T-cell (primary cell): ENCODE data around the gene TBCA. TPM values are rescaled to one million over a fixed set of nuclear protein-coding genes. Genes with fewer than 3 reads are reported as not detected.
"Not testable (repeated sequence)": the region's sequence is repeated elsewhere in the genome, so short reads cannot be mapped to it uniquely, and the experiment has no call there.

Source experiments
- ATAC-seq, 4 experiments: fragments of 200-7000 bp in 3 of 4; fragments of 150-1000 bp in 1 of 4; cut with Tn5 transposase; replicated peaks in 1 of 4; 1 replicate in 3 of 4; 2 replicates in 1 of 4; pipeline ENCODE4 v1.10.0; 2021; ENCODE audit warnings: moderate library complexity in 3 of 4, mild to moderate bottlenecking in 2 of 4, moderate number of reproducible peaks in 1 of 4
- CTCF ChIA-PET, 2 donors: fragments of 300-600 bp; sonication (Branson Sonifier 250); formaldehyde crosslinking; loops; one replicate each; lab custom pipeline; 2022; ENCODE audit warnings: antibody characterized with exemption in 2 of 2; lab: Charles Lee
- POLR2A ChIA-PET, 2 donors: fragments of 300-600 bp; sonication (Branson Sonifier 250); formaldehyde crosslinking; loops; one replicate each; lab custom pipeline; 2022; ENCODE audit warnings: antibody characterized with exemption in 2 of 2; lab: Charles Lee
- DNase-seq, 35 experiments: peaks; one replicate each; pipeline versions ENCODE4 v3.0.0 to v3.0.0-alpha.2; 2013 to 2023
- H3K27ac ChIP-seq: one replicate; pipeline ENCODE4 v1.5.1; 2013; ENCODE audit warnings: low read length
- H3K27me3 ChIP-seq, 2 experiments: replicated peaks in 1 of 2; 1 replicate in 1 of 2; 2 replicates in 1 of 2; pipeline versions ENCODE4 v1.6.1 to v1.7.0; 2013; ENCODE audit warnings: low read length in 1 of 2, mixed read lengths in 1 of 2; ENCODE audit not compliant: control insufficient read depth in 2 of 2, insufficient read depth in 2 of 2; ENCODE audit errors: extremely low read depth in 1 of 2
- H3K36me3 ChIP-seq, 2 donors: 1 replicate in 1 of 2; 2 replicates in 1 of 2; pipeline versions ENCODE4 v1.6.1 to v1.7.0; 2013; ENCODE audit warnings: low read length in 1 of 2; ENCODE audit not compliant: control insufficient read depth in 2 of 2, insufficient read depth in 1 of 2; ENCODE audit errors: extremely low read depth in 1 of 2
- H3K4me1 ChIP-seq, 2 experiments: 1 replicate in 1 of 2; 2 replicates in 1 of 2; pipeline versions ENCODE4 v1.6.1 to v1.7.0; 2013; ENCODE audit warnings: low read length in 2 of 2, mixed read lengths in 1 of 2; ENCODE audit not compliant: insufficient read depth in 2 of 2, control insufficient read depth in 1 of 2; ENCODE audit errors: extremely low read depth in 1 of 2
- H3K4me3 ChIP-seq, 2 donors: 1 replicate in 1 of 2; 2 replicates in 1 of 2; pipeline versions ENCODE4 v1.5.1 to v1.7.0; 2013; ENCODE audit warnings: mild to moderate bottlenecking in 2 of 2, low read length in 1 of 2, moderate library complexity in 1 of 2; ENCODE audit not compliant: control insufficient read depth in 1 of 2; ENCODE audit errors: extremely low read depth in 1 of 2
- H3K9me3 ChIP-seq: 2 replicates; pipeline ENCODE4 v1.7.0; 2013
- H3K27ac Mint-ChIP-seq, 2 donors: one replicate each; pipeline ENCODE4 v1.8.0; 2020 to 2021; ENCODE audit warnings: mild to moderate bottlenecking in 2 of 2, mixed read lengths in 2 of 2
- H3K27me3 Mint-ChIP-seq, 2 donors: one replicate each; pipeline ENCODE4 v1.8.0; 2021 to 2022; ENCODE audit warnings: mixed read lengths in 2 of 2
- H3K36me3 Mint-ChIP-seq: one replicate; pipeline ENCODE4 v1.8.0; 2021; ENCODE audit warnings: mixed read lengths
- H3K4me1 Mint-ChIP-seq, 3 donors: one replicate each; pipeline ENCODE4 v1.8.0; 2020 to 2022; ENCODE audit warnings: mixed read lengths in 3 of 3, mild to moderate bottlenecking in 1 of 3
- H3K4me3 Mint-ChIP-seq, 3 donors: one replicate each; pipeline ENCODE4 v1.8.0; 2020 to 2022; ENCODE audit warnings: mild to moderate bottlenecking in 3 of 3, mixed read lengths in 3 of 3, moderate library complexity in 3 of 3
- H3K9me3 Mint-ChIP-seq, 3 donors: one replicate each; pipeline ENCODE4 v1.8.0; 2020 to 2022; ENCODE audit warnings: mixed read lengths in 3 of 3
- WGBS: methylation state at CpG from one replicate; pipeline ENCODE4 v1.1.5; 2013; ENCODE audit warnings: missing lambda C conversion rate; ENCODE audit not compliant: insufficient coverage; 5-methylcytosine and 5-hydroxymethylcytosine counted together
- total RNA-seq, 35 experiments: library from RNA in 6 of 35; stranded (reverse) in 6 of 35; fragments of 120-200 nt in 1 of 35; gene quantifications; one replicate each; pipeline versions ENCODE4 v1.2.1 to v1.2.4 and lab custom pipeline; 2013 to 2026

The TBCA gene
- total RNA-seq, 5 donors from 2014 or later (not counting 1 experiment from before 2014, with no cell fraction given) = 81.5 to 114 (median 93.4) TPM

DNA sequence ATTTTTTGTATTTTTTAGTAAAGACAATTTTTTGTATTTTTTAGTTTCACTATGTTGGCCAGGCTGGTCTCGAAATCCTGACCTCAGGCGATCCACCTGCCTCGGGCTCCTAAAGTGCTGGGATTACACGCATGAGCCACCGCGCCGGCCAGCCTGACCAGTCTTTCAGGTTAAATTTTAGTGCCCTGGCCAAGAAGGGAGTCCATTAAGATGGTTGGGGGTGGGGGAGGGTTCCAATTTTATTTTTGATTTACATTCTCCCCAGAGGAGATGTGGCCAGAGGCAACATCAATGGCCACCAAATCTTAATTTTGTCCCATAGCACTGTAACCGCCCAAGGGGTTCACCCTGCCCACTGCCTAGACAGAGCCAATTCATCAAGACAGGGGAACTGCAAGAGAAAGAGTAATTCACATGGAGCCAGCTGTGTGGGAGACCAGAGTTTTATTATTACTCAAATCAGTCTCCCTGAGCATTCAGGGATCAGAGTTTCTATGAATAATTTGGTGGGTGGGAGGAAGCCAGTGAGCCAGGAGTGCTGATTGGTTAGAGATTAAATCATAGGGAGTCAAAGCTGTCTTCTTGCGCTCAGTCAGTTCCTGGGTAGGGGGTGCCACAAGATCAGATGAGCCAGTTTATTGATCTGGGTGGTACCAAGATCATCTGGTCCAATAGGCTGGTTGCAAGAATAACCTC lies 24.7 kb downstream of the TBCA start:
- Histone ChIP-seq H3K4me1 (peaks cover 0 to 3% of the 10 kb centered on the region in 2 experiments), H3K9me3 (no peaks in the 10 kb centered on the region), H3K27ac (no peak overlapping the region), H3K36me3 (no peaks in the 10 kb centered on the region), H3K4me3 (no peak overlapping the region), H3K27me3 (no peaks in the 10 kb centered on the region)
- Mint-ChIP-seq H3K4me3 (no peak overlapping the region), H3K4me1 (peaks cover 45 to 49% (median 49%) of the 10 kb centered on the region in 3 donors), H3K27me3 (no peaks in the 10 kb centered on the region), H3K9me3 (no peaks in the 10 kb centered on the region), H3K27ac (no peak overlapping the region), H3K36me3 (peaks cover 6% of the 10 kb centered on the region)
- DNase-seq = no peak
- ChIA-PET POLR2A (no interaction called here), CTCF (no interaction called here)
- WGBS = 90% methylated on average over 3 of the region's 9 CpGs
- ATAC-seq = no peak

DNA sequence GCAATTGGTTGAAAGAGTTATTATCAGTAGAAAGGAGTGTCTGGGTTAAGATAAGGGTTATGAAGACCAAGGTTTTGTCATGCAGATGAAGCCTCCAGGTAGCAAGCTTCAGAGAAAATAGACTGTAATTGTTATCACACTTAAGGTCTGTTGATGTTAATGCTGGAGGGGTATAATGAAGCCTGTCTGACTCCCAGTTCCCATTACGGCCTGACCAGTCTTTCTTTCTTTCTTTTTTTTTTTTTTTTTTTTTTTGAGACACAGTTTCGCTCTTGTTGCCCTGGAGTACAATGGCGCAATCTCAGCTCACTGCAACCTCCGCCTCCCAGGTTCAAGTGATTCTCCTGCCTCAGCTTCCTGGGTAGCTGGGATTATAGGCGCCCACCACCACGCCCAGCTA lies 25.2 kb downstream of the TBCA start:
- WGBS = 100% methylated on average over 2 of the region's 6 CpGs
- H3K36me3 ChIP-seq, H3K9me3 Mint-ChIP-seq, H3K27ac Mint-ChIP-seq, POLR2A ChIA-PET, H3K9me3 ChIP-seq, H3K4me1 ChIP-seq, H3K27me3 Mint-ChIP-seq, CTCF ChIA-PET, DNase-seq, H3K36me3 Mint-ChIP-seq, ATAC-seq, H3K4me3 ChIP-seq, H3K4me3 Mint-ChIP-seq, H3K27ac ChIP-seq, H3K27me3 ChIP-seq: not testable (repeated sequence)
- peaks cover 42 to 45% (median 45%) of the 10 kb centered on the region in 3 donors for H3K4me1 Mint-ChIP-seq

GRCh38 chr5:77748160-77748559 lies 28.0 kb downstream of the TBCA start:
- H3K27me3 ChIP-seq = no peaks in the 10 kb centered on the region
- Mint-ChIP-seq H3K27ac (no peak overlapping the region), H3K36me3 (peaks cover 13% of the 10 kb centered on the region), H3K9me3 (no peaks in the 10 kb centered on the region), H3K4me3 (no peak overlapping the region), H3K27me3 (no peaks in the 10 kb centered on the region), H3K4me1 (peaks cover 42 to 48% (median 46%) of the 10 kb centered on the region in 3 donors)
- CTCF ChIA-PET = interaction anchor here in 1 of 2 donors (0.6 kb wide), 1 partner anchor 332 kb away, joined by 4 read pairs; no protein-coding TSS in a partner anchor
- H3K4me1 ChIP-seq = peaks cover 0 to 3% of the 10 kb centered on the region in 2 experiments
- DNase-seq (no peak), ATAC-seq (no peak)
- POLR2A ChIA-PET = interaction anchor here in 1 of 2 donors (0.7 kb wide), 1 partner anchor 1434 kb away, joined by 4 read pairs; no protein-coding TSS in a partner anchor
- H3K27ac ChIP-seq = no peak overlapping the region
- no peaks in the 10 kb centered on the region for H3K9me3 ChIP-seq
- WGBS = no CpG with 5 or more reads among the region's 2 CpGs
- no peaks in the 10 kb centered on the region for H3K36me3 ChIP-seq
- no peak overlapping the region for H3K4me3 ChIP-seq

DNA sequence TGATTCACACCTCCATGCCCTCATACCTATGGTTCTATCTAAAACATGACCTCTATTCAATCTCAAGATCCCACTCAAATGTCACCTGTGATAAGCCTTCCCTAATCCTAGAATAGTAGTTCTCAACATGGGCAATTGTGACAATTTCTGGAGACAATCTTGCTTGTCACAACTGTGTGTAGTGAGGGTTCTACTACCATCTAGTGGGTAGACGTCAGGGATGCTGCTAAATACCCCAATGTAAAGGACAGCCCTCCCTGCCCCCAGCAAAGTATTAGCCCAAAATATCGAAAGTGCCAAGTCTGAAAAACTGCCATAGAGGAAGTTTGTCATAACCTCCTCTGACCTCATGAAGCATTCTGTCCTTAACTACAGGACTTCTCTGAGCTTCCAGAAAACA lies 32.0 kb downstream of the TBCA start:
- POLR2A ChIA-PET = no interaction called here
- Histone ChIP-seq H3K4me1 (no peaks in the 10 kb centered on the region), H3K27ac (no peak overlapping the region), H3K36me3 (no peaks in the 10 kb centered on the region), H3K27me3 (no peaks in the 10 kb centered on the region), H3K9me3 (no peaks in the 10 kb centered on the region), H3K4me3 (no peak overlapping the region)
- CTCF ChIA-PET = no interaction called here
- H3K36me3 Mint-ChIP-seq = peaks cover 10% of the 10 kb centered on the region
- no peaks in the 10 kb centered on the region for H3K9me3 Mint-ChIP-seq
- ATAC-seq (no peak), DNase-seq (no peak)
- peaks cover 24 to 30% (median 24%) of the 10 kb centered on the region in 3 donors for H3K4me1 Mint-ChIP-seq
- H3K4me3 Mint-ChIP-seq = no peak overlapping the region
- H3K27me3 Mint-ChIP-seq = no peaks in the 10 kb centered on the region
- no CpG with 5 or more reads among the region's 2 CpGs for WGBS
- no peak overlapping the region for H3K27ac Mint-ChIP-seq

DNA sequence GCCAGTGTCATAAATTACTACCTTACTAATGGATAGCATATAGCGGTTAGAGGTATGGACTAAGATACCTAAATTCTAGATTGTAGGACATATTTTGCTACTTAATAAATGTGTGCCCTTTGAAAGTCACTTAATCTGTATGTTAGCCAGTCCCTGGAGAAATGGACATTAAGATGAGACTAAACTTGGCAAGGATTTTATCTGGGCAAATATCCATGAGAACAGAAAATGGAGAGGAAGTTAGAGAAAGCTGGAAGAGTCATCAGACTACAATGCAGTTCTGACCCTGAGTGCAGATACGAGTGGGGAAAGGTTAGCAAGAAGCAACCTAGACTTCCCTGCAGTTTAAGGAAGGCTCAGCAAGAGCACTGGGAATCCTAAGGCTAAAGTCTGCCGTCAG lies 33.0 kb downstream of the TBCA start:
- Mint-ChIP-seq H3K9me3 (no peaks in the 10 kb centered on the region), H3K27ac (no peak overlapping the region), H3K4me3 (no peak overlapping the region), H3K36me3 (peaks cover 10% of the 10 kb centered on the region), H3K27me3 (no peaks in the 10 kb centered on the region), H3K4me1 (peaks cover 14 to 23% (median 17%) of the 10 kb centered on the region in 3 donors)
- Histone ChIP-seq H3K4me3 (no peak overlapping the region), H3K9me3 (no peaks in the 10 kb centered on the region), H3K27ac (no peak overlapping the region), H3K4me1 (no peaks in the 10 kb centered on the region), H3K27me3 (no peaks in the 10 kb centered on the region), H3K36me3 (no peaks in the 10 kb centered on the region)
- ATAC-seq = no peak
- ChIA-PET CTCF (no interaction called here), POLR2A (no interaction called here)
- DNase-seq = no peak
- 100% methylated on average over 2 of the region's 3 CpGs for WGBS

DNA sequence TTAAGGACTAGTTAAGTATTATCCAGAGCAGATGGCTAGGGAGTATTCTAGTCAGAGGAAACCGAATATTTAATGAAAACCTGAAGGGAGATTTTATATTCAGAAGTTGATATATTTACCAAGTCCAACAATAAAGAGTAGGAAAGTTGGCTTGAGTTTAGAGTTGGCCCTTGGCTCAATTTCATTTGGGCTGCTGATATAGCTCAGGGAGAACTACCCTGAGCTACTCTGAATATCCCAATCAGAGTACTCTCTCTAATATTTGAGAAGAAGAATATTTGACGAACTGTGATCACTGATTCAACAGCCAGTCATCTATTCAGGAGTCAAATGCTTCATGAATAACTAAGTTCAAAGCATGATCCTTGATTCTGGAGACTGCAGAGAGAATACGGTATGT lies 34.5 kb downstream of the TBCA start:
- no peak for ATAC-seq
- DNase-seq = no peak
- H3K27ac ChIP-seq = no peak overlapping the region
- no peaks in the 10 kb centered on the region for H3K9me3 Mint-ChIP-seq
- no peak overlapping the region for H3K4me3 Mint-ChIP-seq
- no CpG with 5 or more reads among the region's 3 CpGs for WGBS
- H3K9me3 ChIP-seq = no peaks in the 10 kb centered on the region
- no peaks in the 10 kb centered on the region for H3K36me3 ChIP-seq
- no peaks in the 10 kb centered on the region for H3K27me3 Mint-ChIP-seq
- no peak overlapping the region for H3K4me3 ChIP-seq
- H3K27me3 ChIP-seq = no peaks in the 10 kb centered on the region
- POLR2A ChIA-PET = no interaction called here
- H3K27ac Mint-ChIP-seq = no peak overlapping the region
- no peaks in the 10 kb centered on the region for H3K4me1 ChIP-seq
- peaks cover 12% of the 10 kb centered on the region for H3K36me3 Mint-ChIP-seq
- CTCF ChIA-PET = no interaction called here
- peaks cover 9 to 23% (median 22%) of the 10 kb centered on the region in 3 donors for H3K4me1 Mint-ChIP-seq
